22Rv1 (cell line): ENCODE measurements around the gene C4orf50.

Source experiments
- ZFX ChIP-seq: fragments of 450-650 bp; IDR thresholded peaks from 2 replicates; pipeline ENCODE4 v1.6.1; 2017; ENCODE audit warnings: antibody characterized with exemption, borderline replicate concordance
- TF ChIP-seq, protein P1 (sequence below): fragments of 450-650 bp; IDR thresholded peaks from 2 replicates; pipeline ENCODE4 v1.5.1; 2017; ENCODE audit warnings: mild to moderate bottlenecking

DNA sequence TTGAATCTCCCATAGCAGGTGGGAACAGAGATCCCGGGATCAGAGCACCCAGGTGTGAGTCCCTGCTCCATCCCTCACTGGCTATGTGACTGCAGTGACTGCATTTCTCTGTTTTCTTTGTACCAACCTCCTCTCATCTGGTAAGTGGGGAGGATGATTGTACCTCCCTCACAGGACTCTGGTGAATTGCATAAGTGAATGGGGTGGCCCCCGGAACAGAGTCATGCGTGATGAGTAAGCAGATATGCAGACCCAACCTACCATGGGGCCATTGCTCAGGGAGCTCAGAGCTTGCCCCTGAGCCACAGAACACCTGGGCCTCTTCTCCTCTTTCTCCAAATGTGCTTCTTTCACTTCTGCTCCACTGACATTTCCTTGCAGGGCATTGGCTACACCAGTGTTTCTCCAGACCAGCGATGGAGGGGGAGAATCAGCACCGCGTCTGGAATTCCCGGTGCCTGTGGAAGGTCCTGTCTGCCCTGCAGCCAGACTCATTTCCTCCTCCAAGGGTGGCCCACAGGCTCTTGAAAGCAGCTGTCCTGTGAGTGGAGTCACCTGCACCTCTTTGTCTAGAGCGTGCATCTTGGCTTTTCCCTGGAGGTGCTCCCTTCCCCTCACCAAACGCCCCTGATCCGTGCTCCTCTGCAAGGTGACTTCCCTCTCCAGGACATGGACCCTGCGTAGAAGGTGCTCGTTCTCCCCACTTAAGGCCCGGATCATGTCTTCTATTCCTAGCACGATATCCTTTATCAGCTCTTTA is 30.0 kb downstream of the C4orf50 start:
- TF ChIP-seq, protein P1, sequence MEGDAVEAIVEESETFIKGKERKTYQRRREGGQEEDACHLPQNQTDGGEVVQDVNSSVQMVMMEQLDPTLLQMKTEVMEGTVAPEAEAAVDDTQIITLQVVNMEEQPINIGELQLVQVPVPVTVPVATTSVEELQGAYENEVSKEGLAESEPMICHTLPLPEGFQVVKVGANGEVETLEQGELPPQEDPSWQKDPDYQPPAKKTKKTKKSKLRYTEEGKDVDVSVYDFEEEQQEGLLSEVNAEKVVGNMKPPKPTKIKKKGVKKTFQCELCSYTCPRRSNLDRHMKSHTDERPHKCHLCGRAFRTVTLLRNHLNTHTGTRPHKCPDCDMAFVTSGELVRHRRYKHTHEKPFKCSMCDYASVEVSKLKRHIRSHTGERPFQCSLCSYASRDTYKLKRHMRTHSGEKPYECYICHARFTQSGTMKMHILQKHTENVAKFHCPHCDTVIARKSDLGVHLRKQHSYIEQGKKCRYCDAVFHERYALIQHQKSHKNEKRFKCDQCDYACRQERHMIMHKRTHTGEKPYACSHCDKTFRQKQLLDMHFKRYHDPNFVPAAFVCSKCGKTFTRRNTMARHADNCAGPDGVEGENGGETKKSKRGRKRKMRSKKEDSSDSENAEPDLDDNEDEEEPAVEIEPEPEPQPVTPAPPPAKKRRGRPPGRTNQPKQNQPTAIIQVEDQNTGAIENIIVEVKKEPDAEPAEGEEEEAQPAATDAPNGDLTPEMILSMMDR = no peak
- TF ChIP-seq ZFX = no peak
